ENCODE measurements around the gene FBLN1.
"Not testable (repeated sequence)": the region's sequence is repeated elsewhere in the genome, so short reads cannot be mapped to it uniquely, and the experiment has no call there.

Gene FBLN1

GRCh38 chr22:45587638-45588505, 85.2 kb downstream of the FBLN1 start:
- in situ Hi-C loops (cut with MboI; ENCODE audit: low sequenced_read_pairs, unreplicated experiment), result no loop called here
- DNase-seq (ENCODE audit: low spot score), result no peak
- TF ChIP-seq CTCF (IDR thresholded peaks at IDR 0.05; ENCODE audit: borderline replicate concordance, control extremely low read depth, extremely low read depth, insufficient read depth, missing control alignments), result no peak

- TF ChIP-seq CTCF (IDR thresholded peaks at IDR 0.05; ENCODE audit: borderline replicate concordance, control extremely low read depth, extremely low read depth, insufficient read depth, missing control alignments), result no peak
- DNase-seq (ENCODE audit: low spot score), result no peak
- in situ Hi-C loops (cut with MboI; ENCODE audit: low sequenced_read_pairs, unreplicated experiment), result no loop called here
Measured at GRCh38 chr22:45589556-45589955, 86.9 kb downstream of the FBLN1 start.

DNA sequence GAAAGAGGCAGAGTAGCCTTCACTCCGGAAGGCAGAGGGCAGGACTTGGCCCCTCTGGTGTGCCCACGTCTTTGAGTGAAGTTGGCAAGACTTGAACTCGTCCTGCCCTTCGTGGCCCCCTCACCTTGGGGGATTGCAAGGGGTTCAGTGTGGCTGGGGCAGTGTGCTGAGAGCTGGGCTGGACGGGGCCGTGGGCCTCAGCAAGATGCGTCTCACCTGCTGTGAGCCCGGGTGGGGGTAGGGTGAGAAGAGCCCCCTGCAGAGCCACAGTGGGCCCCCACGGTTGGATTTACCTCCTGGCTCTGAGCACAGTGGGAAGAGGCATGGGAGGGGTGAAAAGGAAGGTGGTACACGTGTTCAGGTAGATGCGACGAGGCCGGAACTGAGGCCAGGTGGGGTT, 87.6 kb downstream of the FBLN1 start:
- DNase-seq (ENCODE audit: low spot score), result no peak
- in situ Hi-C loops (cut with MboI; ENCODE audit: low sequenced_read_pairs, unreplicated experiment), result no loop called here
- TF ChIP-seq CTCF (IDR thresholded peaks at IDR 0.05; ENCODE audit: borderline replicate concordance, control extremely low read depth, extremely low read depth, insufficient read depth, missing control alignments), result no peak

- DNase-seq (ENCODE audit: low spot score); in situ Hi-C loops (cut with MboI; ENCODE audit: low sequenced_read_pairs, unreplicated experiment): not testable (repeated sequence)
Measured at GRCh38 chr22:45591633-45592213, 89.0 kb downstream of the FBLN1 start.

GRCh38 chr22:45594123-45594941, 91.6 kb downstream of the FBLN1 start:
- TF ChIP-seq CTCF (IDR thresholded peaks at IDR 0.05; ENCODE audit: borderline replicate concordance, control extremely low read depth, extremely low read depth, insufficient read depth, missing control alignments), result no peak
- in situ Hi-C loops (cut with MboI; ENCODE audit: low sequenced_read_pairs, unreplicated experiment), result no loop called here
- no peak for DNase-seq (ENCODE audit: low spot score)

DNA sequence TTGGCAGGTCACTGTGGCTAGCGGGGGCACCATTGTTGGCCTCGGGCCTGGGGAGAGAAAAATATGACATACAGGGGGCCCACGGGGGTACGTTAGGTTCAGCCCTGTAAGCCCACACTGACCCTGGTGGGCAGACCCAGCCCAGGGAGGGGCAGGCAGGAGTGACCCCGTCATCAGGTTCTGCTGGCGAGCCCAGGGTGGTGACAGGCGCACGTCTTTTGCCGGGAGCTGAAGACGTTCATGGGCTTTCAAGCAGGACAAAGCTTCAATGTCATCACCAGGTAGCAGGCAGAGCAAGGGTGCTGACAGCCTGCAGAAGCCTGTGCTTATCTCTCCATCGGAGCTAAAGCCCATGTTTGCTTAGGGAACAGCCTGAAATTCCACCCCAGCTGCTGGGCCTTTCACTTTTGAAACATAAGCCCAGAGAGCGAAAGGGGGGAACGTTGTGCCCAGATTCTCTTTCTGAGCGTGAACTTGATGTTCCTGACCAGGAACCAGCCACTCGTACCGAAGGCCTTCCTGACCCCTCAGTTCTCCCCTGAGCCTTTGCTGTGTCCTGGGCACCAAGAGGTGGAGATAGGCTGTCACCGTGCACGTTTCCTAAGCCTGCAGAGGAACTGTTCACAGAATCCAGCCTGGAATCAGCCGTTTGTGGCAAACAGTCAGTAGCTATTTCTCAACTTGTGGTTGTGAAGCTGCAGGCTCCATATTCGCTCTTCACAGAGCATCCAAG, 94.9 kb downstream of the FBLN1 start:
- no peak for TF ChIP-seq CTCF (IDR thresholded peaks at IDR 0.05; ENCODE audit: borderline replicate concordance, control extremely low read depth, extremely low read depth, insufficient read depth, missing control alignments)
- no peak for DNase-seq (ENCODE audit: low spot score)
- in situ Hi-C loops (cut with MboI; ENCODE audit: low sequenced_read_pairs, unreplicated experiment), result no loop called here
